ENCODE data around the gene POU4F3.
A peak's percentile ranks its signal among the peaks of the same experiment; 100 is the strongest.

POU4F3 gene

DNA sequence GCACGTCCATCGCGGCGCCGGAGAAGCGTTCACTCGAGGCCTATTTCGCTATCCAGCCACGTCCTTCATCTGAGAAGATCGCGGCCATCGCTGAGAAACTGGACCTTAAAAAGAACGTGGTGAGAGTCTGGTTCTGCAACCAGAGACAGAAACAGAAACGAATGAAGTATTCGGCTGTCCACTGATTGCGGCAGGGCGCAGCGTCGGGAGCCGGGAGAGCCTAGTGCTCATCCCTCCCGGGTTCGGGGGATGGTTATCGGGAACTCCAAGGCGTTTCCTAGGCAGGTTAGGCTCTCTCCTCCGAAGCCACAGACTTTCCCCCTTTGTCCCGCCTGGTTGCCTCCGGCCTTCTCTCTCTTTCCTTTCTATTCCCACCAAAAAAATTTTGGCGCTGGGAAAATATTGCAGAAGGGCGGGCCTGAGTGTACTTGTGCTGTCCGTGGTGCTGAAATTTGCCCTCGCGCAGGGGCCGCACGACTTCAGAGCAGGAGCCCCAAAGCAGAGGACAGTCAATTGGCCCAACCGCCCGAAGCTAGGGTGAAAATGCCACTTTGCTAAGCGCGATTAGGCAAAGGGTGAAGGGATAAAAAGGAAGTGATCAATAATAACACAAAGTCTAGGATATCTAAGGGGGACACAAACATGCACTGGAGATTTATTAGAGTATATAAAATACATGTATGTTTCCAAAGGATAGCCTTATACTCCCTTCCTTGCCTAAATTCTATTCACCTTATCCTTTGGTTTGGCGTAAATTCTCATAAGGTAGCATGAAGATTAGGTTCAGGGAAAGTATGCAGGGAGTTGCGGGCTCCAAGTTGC lies 1.8 kb downstream of the POU4F3 start:
- peak; percentile 93 for DNase-seq

DNA sequence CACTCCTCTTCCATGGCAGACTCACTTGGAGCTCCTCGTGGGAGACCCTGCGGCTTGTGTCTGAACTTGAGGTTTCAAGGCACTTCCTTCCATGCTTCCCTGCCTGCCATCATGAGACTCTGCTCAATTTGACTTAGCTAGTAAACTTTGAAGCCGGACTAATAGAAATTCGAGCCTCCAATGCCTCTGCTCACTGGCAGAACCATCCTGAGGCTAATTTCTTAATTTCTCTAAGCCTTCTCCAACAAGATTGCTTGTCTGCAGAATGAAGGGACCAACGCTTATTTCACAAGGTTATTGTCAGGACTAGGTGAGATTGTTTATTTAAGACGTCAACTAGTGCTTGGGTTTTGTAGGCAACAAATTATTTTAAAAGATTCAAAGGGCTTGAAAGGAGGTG lies 3.2 kb downstream of the POU4F3 start:
- DNase-seq: peak; percentile 8

DNA sequence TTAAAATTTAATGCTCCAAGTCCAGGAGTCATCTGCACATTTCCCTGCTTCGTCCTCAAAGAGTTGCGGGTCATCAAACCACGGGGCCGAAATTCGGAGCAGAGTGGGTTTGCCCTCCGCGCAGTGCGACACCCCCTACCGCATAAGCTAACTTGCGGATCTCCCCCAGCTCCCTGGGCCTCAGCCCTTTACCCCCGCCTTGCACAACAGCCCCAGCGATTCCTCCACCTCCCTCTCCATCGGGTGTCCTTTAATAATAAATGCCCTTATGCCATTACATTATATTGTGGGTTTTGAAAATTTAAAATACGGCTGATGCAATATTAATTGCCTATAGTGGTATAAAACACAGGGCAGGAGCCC lies 3.9 kb downstream of the POU4F3 start:
- peak; percentile 31 for DNase-seq

DNA sequence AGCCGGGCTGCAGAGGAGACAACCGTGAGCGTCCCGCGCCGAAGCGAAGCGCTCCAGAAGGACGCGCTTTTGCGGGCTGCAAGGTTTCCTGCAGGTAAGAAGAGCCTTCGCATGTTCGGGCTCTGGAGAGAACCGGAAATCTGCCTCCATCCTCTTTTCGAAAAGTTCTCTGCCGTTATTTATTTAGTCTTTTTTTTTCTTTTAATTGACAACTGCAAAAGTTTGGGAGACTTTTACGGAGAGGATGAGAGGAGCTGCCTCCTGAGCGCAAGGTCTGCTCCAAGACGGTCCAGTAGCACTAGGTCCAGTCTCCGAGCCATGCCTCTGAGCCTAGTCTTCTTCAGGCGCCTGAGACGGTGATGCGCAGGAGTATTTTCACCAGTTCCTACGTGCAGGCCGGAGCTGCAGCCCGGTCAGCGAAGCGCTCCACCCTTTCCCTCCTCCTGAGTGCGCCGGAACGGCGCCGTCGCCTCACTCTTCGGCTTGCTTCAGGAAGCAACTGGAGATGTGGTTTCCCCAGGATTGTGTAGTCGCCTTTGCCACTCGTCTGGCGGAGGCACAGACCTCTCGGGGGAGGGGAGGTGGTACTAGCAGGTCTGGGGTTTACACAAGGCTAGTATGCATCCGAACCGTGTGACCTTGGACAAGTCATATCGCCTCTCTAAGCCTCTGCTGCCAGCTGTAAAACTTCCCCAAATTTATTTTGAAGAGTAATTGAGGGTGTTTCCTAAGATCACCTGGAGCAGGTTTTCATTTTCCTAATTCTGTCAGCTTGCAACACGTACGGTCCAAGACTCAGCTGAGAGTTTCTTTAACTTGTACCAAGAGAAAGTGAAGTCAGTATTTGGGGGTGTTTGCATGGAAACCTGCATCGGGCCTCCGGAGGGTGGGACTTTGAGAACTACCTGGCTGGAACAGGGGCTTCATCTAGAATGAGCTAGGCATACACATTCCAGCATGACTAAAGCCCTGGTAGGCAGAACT lies 4.5 kb downstream of the POU4F3 start:
- peak; percentile 24 for DNase-seq

DNA sequence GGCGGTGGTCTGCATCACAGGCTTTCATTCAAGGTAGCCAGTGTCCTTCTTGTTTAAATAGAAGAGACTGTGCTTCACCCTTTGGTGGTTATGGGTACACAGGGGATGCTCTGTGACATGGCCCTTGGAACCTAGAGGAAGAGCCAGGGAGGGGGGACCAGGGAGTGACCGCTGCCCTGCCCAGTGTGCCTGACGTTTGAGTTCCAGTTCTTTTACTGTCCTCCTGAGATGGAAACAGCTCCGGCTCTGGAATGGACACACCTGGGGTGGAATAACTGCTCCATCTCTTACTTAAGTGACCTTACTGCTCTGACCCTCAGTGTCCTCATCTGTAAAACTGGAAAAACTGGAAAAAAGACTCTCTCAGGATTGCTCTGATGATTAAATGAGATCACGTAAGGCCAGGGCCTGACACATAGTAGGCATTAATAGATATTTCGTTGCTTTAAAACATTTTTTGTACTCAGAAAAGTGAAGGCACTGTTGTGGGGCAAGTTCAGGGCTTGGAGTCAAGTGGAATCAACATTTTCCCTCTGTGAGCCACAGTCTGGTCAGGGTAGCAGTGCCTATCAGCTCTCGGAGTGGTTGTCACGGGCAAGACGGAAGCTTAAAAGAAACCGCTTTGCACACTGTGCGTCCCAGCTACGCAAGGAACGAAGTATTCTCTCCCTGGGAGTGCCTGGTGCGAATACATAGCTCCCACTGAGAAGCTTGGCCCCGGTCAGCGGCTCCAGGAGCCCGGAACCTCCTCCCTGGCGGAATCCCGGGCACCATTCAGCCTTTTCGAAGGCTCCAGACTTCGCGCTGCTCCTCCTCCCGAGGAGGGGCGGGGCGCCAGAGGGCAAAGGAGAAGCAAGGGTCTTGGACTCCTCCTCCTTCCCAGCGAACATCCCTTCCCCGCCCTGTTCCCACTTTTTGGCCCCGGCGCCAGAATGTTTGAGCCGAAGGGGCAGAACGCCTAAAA lies 5.8 kb downstream of the POU4F3 start:
- DNase-seq: peak; percentile 77

DNA sequence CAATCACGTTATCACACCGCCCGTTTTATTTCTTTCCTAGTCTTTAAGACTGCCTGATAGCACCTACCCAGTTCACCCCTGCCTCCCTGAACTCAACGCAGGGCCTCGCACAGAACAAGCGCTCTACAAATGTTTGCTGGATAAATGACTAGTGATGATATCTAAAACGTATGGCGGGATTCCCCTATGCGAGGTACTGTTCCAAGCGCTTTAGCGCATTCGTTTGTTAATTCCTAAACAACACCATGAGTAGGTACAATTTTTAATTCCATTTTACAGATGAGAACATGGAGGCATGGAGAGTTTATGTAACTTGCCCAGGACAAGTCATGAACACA lies 6.6 kb downstream of the POU4F3 start:
- no peak for DNase-seq

DNA sequence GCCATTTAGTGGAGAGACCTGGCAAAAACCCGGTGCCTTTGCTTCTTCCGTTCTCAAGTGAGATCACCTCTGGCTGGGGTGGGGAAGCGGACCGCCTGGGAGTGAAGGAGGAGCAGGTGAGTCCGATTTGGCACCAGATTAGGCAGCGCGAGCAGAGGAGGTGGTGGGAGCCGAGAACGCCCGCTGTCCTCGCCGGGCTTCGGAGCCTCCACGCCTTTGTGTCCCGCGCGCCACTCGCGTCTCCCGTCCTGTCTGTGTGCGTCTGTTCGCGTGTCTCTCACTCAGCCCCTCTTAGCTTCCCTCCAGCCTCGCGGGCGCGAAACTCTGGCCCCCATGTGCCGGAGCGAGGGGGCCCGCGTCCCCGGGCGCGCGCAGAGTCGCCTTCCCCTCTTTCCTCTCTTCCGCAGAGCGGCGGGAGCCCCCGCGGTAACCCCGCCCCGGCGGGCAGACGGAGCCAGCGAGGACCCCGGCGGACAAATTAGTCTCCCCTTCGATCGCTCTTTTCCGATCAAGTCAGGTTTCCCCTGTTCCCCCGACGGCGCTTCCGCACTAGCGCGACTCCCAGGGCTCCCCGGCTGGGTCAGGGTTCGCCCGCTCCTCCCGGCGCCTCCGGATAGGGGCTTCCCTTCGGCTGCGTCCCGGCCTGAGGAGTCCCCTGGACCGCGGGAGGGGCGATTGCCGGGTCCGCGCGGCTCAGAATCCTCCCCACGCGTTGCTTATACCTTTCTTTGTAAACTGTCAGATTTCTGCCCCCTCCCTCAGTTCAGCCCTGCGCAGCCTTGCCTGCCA lies 7.1 kb downstream of the POU4F3 start:
- DNase-seq: peak; percentile 54

DNA sequence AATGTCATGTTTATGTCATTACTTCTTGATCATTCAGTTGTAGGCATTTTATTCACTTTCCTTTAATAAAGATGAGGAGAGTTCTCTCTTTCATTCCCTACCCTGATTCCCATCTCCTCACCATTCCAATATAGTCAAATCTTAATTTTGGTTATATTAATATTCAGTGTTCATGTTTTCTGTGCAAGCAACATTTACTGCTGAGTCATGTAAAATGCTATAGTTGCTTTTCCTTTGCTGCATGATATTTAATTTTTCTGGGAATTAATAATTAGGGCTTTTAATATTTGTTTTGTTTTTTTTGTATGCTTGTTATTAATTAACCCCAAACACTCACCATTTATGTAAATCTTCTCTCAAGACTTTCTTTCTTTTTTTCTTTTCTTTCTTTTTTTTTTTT lies 18.5 kb downstream of the POU4F3 start:
- DNase-seq: no peak

DNA sequence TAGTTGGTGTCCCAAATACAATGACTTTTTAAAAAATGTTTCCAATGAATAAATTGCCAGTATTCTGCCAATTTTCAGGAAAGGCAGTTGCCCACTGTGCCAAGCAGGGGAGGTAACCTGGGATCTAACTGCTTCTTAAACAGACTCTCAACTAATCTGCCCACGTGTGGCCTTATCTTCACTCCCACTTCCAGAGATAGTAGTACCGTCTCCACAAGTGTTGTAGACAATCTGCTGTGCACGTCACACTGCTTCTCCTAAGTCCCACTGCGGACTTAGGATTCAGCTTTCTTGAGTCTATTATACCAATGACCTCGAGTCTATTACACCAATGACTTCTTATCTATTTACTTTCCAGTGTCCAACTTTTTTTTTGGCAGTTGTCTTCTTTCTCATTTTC lies 21.2 kb downstream of the POU4F3 start:
- DNase-seq: no peak

DNA sequence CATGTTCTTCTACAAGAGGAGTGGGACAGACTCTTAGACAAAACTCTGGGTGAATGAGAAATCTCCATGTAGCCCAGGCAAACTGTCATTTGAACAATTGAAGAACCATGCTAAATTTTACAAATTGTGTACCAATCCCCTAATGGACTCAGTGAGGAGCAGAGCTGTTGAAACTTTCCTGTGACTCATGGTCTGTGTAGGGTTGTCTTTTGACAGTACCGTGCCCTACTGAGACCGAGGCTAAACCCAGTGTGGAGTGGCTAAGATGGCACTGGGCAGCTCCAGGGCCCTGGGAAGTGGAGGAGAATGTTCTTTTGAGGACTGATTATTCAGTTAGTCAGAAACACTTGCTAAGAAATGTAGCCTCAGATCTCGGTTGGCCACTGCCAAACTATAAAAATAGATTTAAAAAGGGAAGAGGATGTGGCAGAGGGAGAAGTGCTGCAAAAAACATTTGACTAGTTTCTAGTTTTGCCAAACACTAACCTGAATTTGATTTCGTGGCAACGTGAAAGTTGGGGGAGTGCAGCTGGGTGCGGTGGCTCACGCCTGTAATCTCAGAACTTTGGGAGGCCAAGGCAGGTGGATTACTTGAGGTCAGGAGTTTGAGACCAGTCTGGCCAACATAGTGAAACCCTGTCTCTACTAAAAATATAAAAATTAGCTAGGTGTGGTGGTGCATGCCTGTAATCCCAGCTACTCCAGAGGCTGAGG lies 24.7 kb downstream of the POU4F3 start:
- DNase-seq: no peak

DNA sequence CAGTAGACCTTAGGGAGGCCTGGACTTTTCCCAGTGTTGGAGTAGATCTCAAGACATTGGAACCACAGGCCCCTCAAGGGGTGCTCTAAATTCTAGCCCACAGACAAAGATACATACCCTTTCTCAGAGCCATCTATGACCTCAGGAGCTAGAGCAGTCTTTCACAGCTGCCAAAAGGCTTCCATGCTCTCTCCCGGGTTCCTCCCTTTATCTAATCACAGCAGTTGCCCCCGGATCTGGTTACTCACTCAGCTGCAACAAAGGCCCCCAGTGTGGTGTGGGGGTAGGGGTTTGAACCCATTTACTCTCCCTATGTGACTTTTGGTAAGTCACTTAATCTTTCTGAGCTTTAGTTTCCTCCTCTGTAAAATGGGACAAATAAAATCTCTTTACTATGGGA lies 27.0 kb downstream of the POU4F3 start:
- no peak for DNase-seq

DNA sequence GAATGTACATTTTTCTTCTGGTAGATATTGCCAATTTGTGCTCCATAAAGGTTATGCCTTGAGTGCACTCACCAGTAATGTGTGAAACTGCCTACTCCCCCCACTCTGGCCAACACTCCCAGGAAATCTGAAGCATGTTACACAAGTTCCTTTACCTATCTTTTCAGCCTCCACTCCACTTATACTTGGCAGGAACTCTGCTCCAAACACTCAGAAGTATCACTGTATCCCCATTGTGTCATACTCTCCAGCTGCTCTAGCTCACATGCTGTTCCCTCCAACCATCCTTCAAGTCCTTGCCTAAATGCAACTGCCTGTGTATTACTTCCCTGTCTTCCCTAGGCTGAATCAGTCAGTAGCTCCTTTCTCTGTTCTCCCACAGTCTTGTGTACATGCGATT lies 28.3 kb downstream of the POU4F3 start:
- no peak for DNase-seq

DNA sequence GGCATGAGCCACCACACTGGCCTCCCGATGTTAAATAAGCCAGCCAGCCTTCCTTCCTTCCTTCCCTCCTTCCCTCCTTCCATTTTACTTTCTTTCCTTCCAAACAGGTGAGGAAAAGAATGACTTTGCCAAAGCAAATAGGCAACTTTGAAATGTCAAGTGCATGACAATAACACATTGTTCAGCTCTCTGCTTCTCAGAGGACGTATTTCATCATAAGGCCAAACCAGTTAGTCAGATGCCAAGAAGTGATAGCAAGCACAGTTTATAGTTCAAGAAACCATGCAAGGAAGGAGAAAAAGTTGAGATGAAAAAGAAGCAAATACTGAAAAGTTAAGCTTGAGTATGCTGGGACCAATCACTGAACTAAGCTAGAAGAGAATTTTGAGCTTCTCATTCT lies 29.5 kb downstream of the POU4F3 start:
- no peak for DNase-seq

DNA sequence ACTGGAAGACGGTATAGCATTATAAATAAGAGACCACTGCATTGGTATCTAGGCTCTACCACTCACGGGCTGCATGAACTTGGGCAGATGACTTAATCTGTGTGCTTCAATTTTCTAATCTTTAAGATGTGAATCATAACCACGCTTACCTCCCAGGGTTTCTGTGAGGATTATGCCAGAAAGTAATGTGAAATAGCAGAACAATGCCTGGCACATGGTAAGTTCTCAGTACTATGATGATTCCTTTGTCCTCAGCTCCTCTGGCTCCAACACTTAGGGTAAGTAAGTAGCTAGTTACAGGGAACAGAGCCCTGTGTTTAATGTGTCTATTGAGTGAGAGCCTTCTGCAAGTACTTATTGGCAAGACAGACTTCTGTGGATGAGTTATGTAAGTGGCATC lies 31.1 kb downstream of the POU4F3 start:
- DNase-seq: no peak

DNA sequence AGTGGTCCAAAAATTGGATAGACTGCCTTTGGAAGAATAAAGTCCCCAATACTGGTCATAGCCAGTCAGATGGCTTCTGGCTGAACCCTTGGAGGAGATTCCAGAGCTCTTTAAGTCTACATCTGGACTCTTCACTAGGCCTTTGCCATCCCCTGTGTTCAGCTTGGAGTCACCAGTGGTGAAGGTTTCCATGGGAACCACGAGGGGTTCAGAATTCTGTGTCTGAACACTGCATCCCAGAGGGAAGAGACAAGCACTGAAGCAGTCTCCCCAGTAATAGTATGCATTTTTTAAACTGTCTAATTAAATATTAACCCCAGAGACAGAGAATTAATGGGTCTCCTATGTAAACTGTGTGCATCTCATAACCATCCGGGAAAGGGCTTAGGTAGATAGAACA lies 38.2 kb downstream of the POU4F3 start:
- no peak for DNase-seq

DNA sequence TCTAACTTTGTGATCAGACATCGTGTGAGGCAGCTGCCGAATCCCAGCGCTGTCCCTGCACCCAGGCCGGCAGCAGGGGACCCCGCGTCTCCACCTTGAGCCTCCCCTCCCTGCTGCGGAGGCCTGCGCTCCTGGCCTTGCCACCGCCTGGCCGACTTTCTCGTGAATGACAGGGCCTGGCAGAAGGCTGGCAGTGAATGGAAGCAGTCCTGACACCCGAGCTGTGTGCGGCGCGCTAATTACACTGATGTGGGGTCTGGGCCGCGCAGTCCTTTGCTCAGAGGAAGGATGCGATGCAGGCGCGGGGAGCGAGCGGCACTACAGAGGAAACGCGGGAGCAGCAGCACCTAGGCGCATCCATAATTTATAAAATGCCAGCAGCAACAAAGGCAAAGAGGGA lies 40.3 kb downstream of the POU4F3 start:
- peak; percentile 62 for DNase-seq

DNA sequence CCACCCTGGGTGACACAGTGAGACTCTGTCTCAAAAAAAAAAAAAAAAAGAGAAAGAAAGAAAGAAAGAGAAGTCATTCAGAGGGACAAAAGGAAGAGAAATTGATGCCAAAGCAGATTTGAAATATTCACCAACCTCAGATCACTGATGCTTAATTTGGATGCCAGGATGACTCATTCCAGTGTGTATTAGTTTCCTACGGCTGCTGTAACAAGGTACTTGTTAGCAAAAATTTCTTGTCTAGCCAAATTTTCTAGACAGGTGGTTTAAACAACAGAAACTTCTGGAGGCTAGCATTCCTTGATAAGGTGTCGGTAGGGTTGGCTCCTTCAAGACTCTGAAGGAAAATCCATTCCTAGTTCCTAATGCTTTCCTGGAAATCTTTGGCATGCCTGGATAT lies 42.1 kb downstream of the POU4F3 start:
- no peak for DNase-seq

DNA sequence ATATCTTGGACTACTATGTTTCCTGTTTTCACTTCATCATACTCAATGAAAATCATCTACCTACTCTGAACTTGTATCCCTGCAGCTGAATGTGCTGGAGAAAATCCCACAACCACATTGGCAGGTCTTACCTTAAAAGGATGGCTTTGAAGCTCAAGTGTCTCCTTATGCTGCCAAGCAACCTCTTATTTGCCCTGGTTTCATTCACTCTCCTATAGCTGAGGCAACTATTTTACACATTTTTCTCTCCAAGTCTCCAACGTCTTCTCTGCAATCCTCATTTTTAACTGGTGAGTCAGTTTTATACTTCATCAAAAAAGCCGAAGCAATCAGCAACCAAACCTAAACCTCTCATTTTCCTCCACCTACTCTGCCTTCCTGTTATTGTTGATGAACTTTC lies 49.7 kb downstream of the POU4F3 start:
- DNase-seq: no peak

DNA sequence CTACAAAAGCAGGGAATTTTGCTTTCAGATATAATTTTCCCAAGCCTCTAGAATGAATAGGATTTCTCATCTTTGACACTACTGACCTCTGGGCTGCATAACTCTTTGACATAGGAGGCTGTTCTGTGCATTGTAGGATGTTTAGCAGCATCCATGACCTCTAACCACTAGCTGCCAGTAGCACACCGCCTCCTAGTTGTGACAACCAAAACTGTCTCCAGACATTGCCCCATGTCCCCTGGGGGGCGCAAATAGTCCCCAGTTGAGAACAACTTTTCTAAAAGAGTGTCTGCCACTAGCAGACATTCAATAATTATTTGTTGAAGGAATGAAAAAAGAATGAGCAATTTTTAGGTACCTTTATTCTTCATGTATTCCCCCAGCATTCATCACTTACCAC lies 51.8 kb downstream of the POU4F3 start:
- no peak for DNase-seq

Data from eye (tissue), 1 donor.